Activated naive CD4-positive, alpha-beta T cell treated with anti-CD3 and anti-CD28 coated beads, Interleukin-2, amount 10 ng/mL, durations not matched to agents 7 days and 5 days (primary cell): ENCODE measurements around the gene IL1RN.

Experiments used
- CTCF ChIA-PET: fragments of 350-600 bp; sonication (Branson Sonifier 250); formaldehyde crosslinking; loops from one replicate; lab custom pipeline; 2021; ENCODE audit warnings: antibody characterized with exemption; lab: Charles Lee
- DNase-seq: peaks from one replicate; pipeline ENCODE4 v3.0.0-alpha.2; 2020
- H3K27ac Mint-ChIP-seq: one replicate; pipeline ENCODE4 v1.8.0; 2021; ENCODE audit warnings: mild to moderate bottlenecking, moderate library complexity, mixed read lengths
- H3K27me3 Mint-ChIP-seq: one replicate; pipeline ENCODE4 v1.8.0; 2021; ENCODE audit warnings: mild to moderate bottlenecking, mixed read lengths
- H3K36me3 Mint-ChIP-seq: one replicate; pipeline ENCODE4 v1.8.0; 2021; ENCODE audit warnings: mixed read lengths
- H3K4me1 Mint-ChIP-seq: one replicate; pipeline ENCODE4 v1.8.0; 2021; ENCODE audit warnings: mixed read lengths
- H3K4me3 Mint-ChIP-seq: one replicate; pipeline ENCODE4 v1.8.0; 2021; ENCODE audit warnings: mild to moderate bottlenecking, moderate library complexity, mixed read lengths
- H3K9me3 Mint-ChIP-seq: one replicate; pipeline ENCODE4 v1.8.0; 2021; ENCODE audit warnings: mixed read lengths

IL1RN gene

GRCh38 chr2:113124984-113125855, 2.2 kb upstream of the IL1RN start:
- CTCF ChIA-PET, result interaction anchor here (0.8 to 1.7 kb wide), 4 partner anchors 12 to 52 kb away, joined by 3 to 6 read pairs (median 3); no protein-coding TSS in a partner anchor
- Mint-ChIP-seq H3K27me3 (peaks cover 38% of the 10 kb centered on the region), H3K27ac (no peak overlapping the region), H3K9me3 (no peaks in the 10 kb centered on the region), H3K4me1 (peaks cover 14% of the 10 kb centered on the region), H3K4me3 (no peak overlapping the region), H3K36me3 (no peaks in the 10 kb centered on the region)
- DNase-seq, result no peak

GRCh38 chr2:113127646-113128570, 510 bp downstream of the IL1RN start:
- peaks cover 31% of the 10 kb centered on the region for H3K27me3 Mint-ChIP-seq
- H3K4me1 Mint-ChIP-seq, result peaks cover 14% of the 10 kb centered on the region
- no peak for DNase-seq
- CTCF ChIA-PET, result interaction anchor here (1.0 to 3.7 kb wide), 5 partner anchors 9 to 48 kb away, joined by 3 to 16 read pairs (median 4); no protein-coding TSS in a partner anchor
- no peaks in the 10 kb centered on the region for H3K36me3 Mint-ChIP-seq
- no peak overlapping the region for H3K4me3 Mint-ChIP-seq
- H3K9me3 Mint-ChIP-seq, result no peaks in the 10 kb centered on the region
- H3K27ac Mint-ChIP-seq, result no peak overlapping the region

- CTCF ChIA-PET, result interaction anchor here (0.9 to 3.7 kb wide), 4 partner anchors 7 to 69 kb away, joined by 3 to 16 read pairs (median 7); no protein-coding TSS in a partner anchor
- no peaks in the 10 kb centered on the region for H3K36me3 Mint-ChIP-seq
- H3K4me3 Mint-ChIP-seq, result no peak overlapping the region
- H3K27ac Mint-ChIP-seq, result no peak overlapping the region
- H3K4me1 Mint-ChIP-seq, result peaks cover 12% of the 10 kb centered on the region
- H3K27me3 Mint-ChIP-seq, result peaks cover 21% of the 10 kb centered on the region
- DNase-seq, result no peak
- H3K9me3 Mint-ChIP-seq, result no peaks in the 10 kb centered on the region
These were observed 2.2 kb downstream of the IL1RN start for GRCh38 chr2:113129519-113130078.

GRCh38 chr2:113131352-113132185, 4.2 kb downstream of the IL1RN start:
- CTCF ChIA-PET, result interaction anchor here (0.7 to 11.7 kb wide), 3 partner anchors 51 to 71 kb away, joined by 3 to 226 read pairs (median 16); no protein-coding TSS in a partner anchor
- Mint-ChIP-seq H3K4me1 (peaks cover 10% of the 10 kb centered on the region), H3K27ac (no peak overlapping the region), H3K36me3 (no peaks in the 10 kb centered on the region), H3K4me3 (no peak overlapping the region), H3K9me3 (no peaks in the 10 kb centered on the region), H3K27me3 (peaks cover 8% of the 10 kb centered on the region)
- DNase-seq, result no peak

- no peak overlapping the region for H3K27ac Mint-ChIP-seq
- CTCF ChIA-PET, result interaction anchor here (0.6 to 11.7 kb wide), 3 partner anchors 34 to 105 kb away, joined by 3 to 226 read pairs (median 3); no protein-coding TSS in a partner anchor
- H3K36me3 Mint-ChIP-seq, result no peaks in the 10 kb centered on the region
- DNase-seq, result no peak
- H3K4me1 Mint-ChIP-seq, result peaks cover 14% of the 10 kb centered on the region
- H3K4me3 Mint-ChIP-seq, result no peak overlapping the region
- H3K9me3 Mint-ChIP-seq, result no peaks in the 10 kb centered on the region
- peaks cover 8% of the 10 kb centered on the region for H3K27me3 Mint-ChIP-seq
These were observed 5.1 kb downstream of the IL1RN start for GRCh38 chr2:113132414-113133021.

DNA sequence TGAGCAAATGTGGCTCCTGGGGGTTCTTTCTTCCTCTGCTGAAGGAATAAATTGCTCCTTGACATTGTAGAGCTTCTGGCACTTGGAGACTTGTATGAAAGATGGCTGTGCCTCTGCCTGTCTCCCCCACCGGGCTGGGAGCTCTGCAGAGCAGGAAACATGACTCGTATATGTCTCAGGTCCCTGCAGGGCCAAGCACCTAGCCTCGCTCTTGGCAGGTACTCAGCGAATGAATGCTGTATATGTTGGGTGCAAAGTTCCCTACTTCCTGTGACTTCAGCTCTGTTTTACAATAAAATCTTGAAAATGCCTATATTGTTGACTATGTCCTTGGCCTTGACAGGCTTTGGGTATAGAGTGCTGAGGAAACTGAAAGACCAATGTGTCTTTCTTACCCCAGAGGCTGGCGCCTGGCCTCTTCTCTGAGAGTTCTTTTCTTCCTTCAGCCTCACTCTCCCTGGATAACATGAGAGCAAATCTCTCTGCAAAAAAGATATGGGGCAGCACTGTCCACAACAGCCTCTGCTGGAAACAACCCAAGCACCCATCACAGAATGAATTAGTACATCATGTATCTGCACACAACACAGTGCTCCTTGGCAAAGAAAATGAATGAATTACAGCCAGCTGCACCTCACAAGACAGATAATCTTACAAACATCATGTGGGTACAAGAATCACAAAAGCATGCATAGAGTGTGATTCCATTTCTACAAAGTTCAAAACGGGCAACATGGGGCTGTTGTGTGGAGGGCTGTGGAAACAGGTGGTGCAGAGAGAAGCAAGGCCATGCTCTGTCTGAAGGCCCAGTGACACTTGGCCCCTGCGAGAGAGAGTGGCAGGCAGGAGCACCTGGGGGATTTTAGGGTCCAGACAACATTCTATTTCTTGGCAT, 6.6 kb downstream of the IL1RN start:
- peak; percentile 49 for DNase-seq
- H3K36me3 Mint-ChIP-seq, result no peaks in the 10 kb centered on the region
- no peak overlapping the region for H3K27ac Mint-ChIP-seq
- peaks cover 8% of the 10 kb centered on the region for H3K27me3 Mint-ChIP-seq
- CTCF ChIA-PET, result interaction anchor here (0.8 to 11.7 kb wide), 10 partner anchors 10 to 257 kb away, joined by 3 to 226 read pairs (median 4); partner anchors contain the start of gene PSD4
- H3K4me3 Mint-ChIP-seq, result no peak overlapping the region
- no peaks in the 10 kb centered on the region for H3K9me3 Mint-ChIP-seq
- peaks cover 25% of the 10 kb centered on the region for H3K4me1 Mint-ChIP-seq

DNA sequence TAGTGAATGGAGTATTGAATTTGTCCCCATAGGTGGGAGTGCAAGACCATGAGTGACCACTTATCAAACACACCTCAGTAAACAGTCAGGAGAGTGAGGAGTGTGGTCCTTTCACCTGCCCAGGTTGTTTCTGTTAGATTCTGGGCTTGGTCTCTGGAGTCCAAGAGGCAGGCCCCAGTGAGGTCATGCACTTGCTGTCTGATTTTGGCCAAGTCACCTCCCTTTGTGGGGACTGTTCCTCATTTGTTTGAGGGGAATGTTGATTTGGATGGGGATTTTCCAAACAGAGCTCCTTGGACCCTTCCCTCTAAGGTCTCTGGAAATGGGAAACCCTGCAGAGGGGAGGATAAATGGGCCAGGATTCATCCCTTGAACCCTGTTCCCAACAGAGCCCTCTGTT, 7.3 kb downstream of the IL1RN start:
- no peak for DNase-seq
- Mint-ChIP-seq H3K27ac (no peak overlapping the region), H3K4me3 (no peak overlapping the region), H3K36me3 (no peaks in the 10 kb centered on the region), H3K4me1 (peaks cover 32% of the 10 kb centered on the region), H3K9me3 (no peaks in the 10 kb centered on the region), H3K27me3 (peaks cover 8% of the 10 kb centered on the region)
- CTCF ChIA-PET, result interaction anchor here (0.7 to 11.7 kb wide), 8 partner anchors 22 to 385 kb away, joined by 3 to 226 read pairs (median 14); partner anchors contain the start of gene PSD4

GRCh38 chr2:113135317-113135716, 7.9 kb downstream of the IL1RN start:
- H3K27me3 Mint-ChIP-seq, result peaks cover 8% of the 10 kb centered on the region
- peaks cover 32% of the 10 kb centered on the region for H3K4me1 Mint-ChIP-seq
- H3K36me3 Mint-ChIP-seq, result no peaks in the 10 kb centered on the region
- H3K9me3 Mint-ChIP-seq, result no peaks in the 10 kb centered on the region
- no peak overlapping the region for H3K4me3 Mint-ChIP-seq
- no peak overlapping the region for H3K27ac Mint-ChIP-seq
- CTCF ChIA-PET, result interaction anchor here (0.7 to 11.7 kb wide), 11 partner anchors 9 to 386 kb away, joined by 3 to 226 read pairs (median 10); partner anchors contain the start of gene PSD4
- DNase-seq, result no peak

DNA sequence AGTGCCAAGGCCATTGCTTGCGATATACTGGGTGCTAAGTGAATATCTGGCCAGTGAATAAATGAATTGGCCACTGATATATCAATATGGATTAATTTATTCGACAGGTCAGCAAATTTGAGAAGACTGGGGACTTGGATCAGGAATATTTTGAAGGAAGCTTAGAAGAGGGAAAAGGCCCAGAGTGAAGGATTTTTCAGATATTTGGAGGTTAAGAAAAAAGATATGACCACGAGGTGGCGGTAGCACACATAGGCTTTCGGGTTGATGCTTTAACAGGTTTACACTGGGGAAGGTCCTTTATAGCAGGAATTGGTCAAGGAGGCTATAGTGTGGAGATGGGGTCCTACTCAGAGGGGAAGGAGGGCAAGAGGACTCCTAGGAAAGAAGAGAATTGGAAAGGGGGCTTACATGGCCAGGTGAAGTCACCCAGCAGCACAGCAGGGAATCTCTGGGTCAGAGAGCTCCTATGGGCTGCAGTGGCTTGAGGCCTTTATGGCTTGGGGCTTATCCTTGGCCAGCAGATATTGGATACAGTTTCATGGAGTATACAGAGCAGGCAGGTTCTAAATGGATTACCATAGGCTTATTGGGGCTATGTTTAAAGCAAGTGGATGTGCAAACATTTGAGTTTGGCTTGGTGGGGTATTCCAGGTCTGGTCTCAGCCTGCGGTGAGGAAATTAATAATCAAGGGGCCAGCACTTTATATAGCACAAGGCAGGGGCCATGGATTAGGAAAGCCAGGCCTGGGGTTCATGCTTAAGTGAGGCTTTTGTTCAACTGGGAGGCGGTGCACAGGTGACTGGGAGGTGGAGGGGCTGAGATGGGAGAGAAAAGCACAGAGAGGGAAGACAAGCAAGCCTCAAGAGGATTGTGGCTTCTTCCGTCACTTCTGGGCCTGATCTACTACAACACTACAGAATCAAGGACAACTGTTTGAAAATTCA, 9.7 kb downstream of the IL1RN start:
- Mint-ChIP-seq H3K36me3 (no peaks in the 10 kb centered on the region), H3K27me3 (peaks cover 10% of the 10 kb centered on the region), H3K4me1 (peaks cover 32% of the 10 kb centered on the region), H3K4me3 (no peak overlapping the region), H3K9me3 (no peaks in the 10 kb centered on the region), H3K27ac (no peak overlapping the region)
- CTCF ChIA-PET, result interaction anchor here (0.6 to 11.7 kb wide), 39 partner anchors 7 to 253 kb away, joined by 3 to 226 read pairs (median 5); partner anchors contain the start of gene PSD4
- DNase-seq, result peak; percentile 55

DNA sequence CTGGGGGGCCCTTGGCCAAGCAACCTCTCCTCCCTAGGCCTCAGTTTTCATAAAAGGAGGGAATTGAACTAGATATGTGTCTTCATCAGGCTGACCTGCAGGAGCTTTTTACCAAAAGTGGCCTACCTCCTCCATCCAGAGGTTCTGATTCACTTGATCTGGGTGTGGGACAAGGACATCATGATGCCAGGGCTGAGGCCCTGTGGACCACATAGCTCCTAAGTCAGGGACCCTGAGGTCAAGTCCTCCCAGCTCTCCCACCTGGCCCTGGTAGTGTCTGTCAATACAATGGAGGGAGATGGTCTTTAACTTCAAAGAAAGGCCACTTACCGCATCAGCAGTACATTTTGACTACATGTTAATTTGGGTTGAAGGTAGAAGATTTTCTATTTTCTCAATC, 10.4 kb downstream of the IL1RN start:
- no peak overlapping the region for H3K4me3 Mint-ChIP-seq
- DNase-seq, result no peak
- H3K36me3 Mint-ChIP-seq, result no peaks in the 10 kb centered on the region
- peaks cover 12% of the 10 kb centered on the region for H3K27me3 Mint-ChIP-seq
- H3K27ac Mint-ChIP-seq, result no peak overlapping the region
- peaks cover 32% of the 10 kb centered on the region for H3K4me1 Mint-ChIP-seq
- no peaks in the 10 kb centered on the region for H3K9me3 Mint-ChIP-seq
- CTCF ChIA-PET, result interaction anchor here (0.7 to 11.7 kb wide), 33 partner anchors 9 to 252 kb away, joined by 3 to 226 read pairs (median 4); partner anchors contain the start of genes IL1RN and PSD4
